ENCODE measurements around the gene ADAM12. TPM values are rescaled to one million over a fixed set of nuclear protein-coding genes. Genes with fewer than 3 reads are reported as not detected.

The ADAM12 gene
- total and polyA plus RNA-seq, 2 donors (not counting 3 experiments of a cell fraction or from before 2014, with no cell fraction given) = 0.22 to 0.33 TPM

GRCh38 chr10:126104767-126105166 is 283.5 kb downstream of the ADAM12 start:
- Histone ChIP-seq H2AFZ (ENCODE audit: low read depth, low read length) (no peak overlapping the region), H3K27ac (ENCODE audit: insufficient read depth, low read depth, low read length) (no peak overlapping the region), H3K79me2 (ENCODE audit: control insufficient read depth, insufficient read depth, low read length) (no peaks in the 10 kb centered on the region), H3K4me1 (ENCODE audit: control insufficient read depth, extremely low read depth, insufficient read depth, low read length) (no peaks in the 10 kb centered on the region), H3K4me2 (ENCODE audit: insufficient read depth, low read length) (no peak overlapping the region), H3K4me3 (replicated peaks in 1 of 3; ENCODE audit: insufficient read depth in 1 of 3, low read depth in 1 of 3, low read length in 3 of 3) (no peak overlapping the region), H3K36me3 (ENCODE audit: control insufficient read depth in 2 of 2, extremely low read depth in 1 of 2, insufficient read depth in 2 of 2, low read length in 2 of 2) (no peaks in the 10 kb centered on the region), H3K27me3 (ENCODE audit: control insufficient read depth in 2 of 2, insufficient read depth in 2 of 2, low read length in 2 of 2) (peaks cover 0 to 2% of the 10 kb centered on the region in 2 experiments), H3K9ac (replicated peaks; ENCODE audit: extremely low read depth, insufficient read depth, low read length) (no peak overlapping the region), H4K20me1 (replicated peaks; ENCODE audit: control insufficient read depth, extremely low read depth, insufficient read depth, low read length) (no peaks in the 10 kb centered on the region), H3K9me3 (replicated peaks; ENCODE audit: control insufficient read depth, insufficient read depth, low read length) (no peaks in the 10 kb centered on the region), H3K9me1 (replicated peaks; ENCODE audit: control insufficient read depth, extremely low read depth, insufficient read depth, low read length) (no peaks in the 10 kb centered on the region)
- FAIRE-seq = no peak
- DNase-seq (ENCODE audit: low read depth, low spot score) = no peak
- BruUV-seq (replicated peaks) = no TSS peak
- dilution Hi-C loops (cut with MboI; ENCODE audit: extremely low pct_ligation_motif_present, low sequenced_read_pairs) (no loop called here), intact Hi-C loops (cut with micrococcal nuclease) (no loop called here)
- TF ChIP-seq FOS (IDR thresholded peaks at IDR 0.05; ENCODE audit: borderline replicate concordance, insufficient read depth, low read length) (no peak), POLR2AphosphoS5 (IDR thresholded peaks at IDR 0.05; ENCODE audit: insufficient read depth, low read depth, low read length) (no peak), JUN (IDR thresholded peaks at IDR 0.05; ENCODE audit: borderline replicate concordance, insufficient read depth, insufficient read length, low read depth) (no peak), MYC (IDR thresholded peaks at IDR 0.05; ENCODE audit: low read depth, low read length) (no peak), POLR2A (IDR thresholded peaks at IDR 0.05; ENCODE audit: low read depth, low read length) (no peak), GATA2 (IDR thresholded peaks at IDR 0.05; ENCODE audit: insufficient read depth, insufficient read length, low read depth, low read length) (no peak), EZH2 (IDR thresholded peaks at IDR 0.05; ENCODE audit: borderline replicate concordance, low read depth, low read length, severe bottlenecking) (no peak), MAX (IDR thresholded peaks at IDR 0.05; ENCODE audit: insufficient read depth, insufficient read length) (no peak)
- TF ChIP-seq, protein P1, sequence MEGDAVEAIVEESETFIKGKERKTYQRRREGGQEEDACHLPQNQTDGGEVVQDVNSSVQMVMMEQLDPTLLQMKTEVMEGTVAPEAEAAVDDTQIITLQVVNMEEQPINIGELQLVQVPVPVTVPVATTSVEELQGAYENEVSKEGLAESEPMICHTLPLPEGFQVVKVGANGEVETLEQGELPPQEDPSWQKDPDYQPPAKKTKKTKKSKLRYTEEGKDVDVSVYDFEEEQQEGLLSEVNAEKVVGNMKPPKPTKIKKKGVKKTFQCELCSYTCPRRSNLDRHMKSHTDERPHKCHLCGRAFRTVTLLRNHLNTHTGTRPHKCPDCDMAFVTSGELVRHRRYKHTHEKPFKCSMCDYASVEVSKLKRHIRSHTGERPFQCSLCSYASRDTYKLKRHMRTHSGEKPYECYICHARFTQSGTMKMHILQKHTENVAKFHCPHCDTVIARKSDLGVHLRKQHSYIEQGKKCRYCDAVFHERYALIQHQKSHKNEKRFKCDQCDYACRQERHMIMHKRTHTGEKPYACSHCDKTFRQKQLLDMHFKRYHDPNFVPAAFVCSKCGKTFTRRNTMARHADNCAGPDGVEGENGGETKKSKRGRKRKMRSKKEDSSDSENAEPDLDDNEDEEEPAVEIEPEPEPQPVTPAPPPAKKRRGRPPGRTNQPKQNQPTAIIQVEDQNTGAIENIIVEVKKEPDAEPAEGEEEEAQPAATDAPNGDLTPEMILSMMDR (IDR thresholded peaks at IDR 0.05; ENCODE audit: extremely low read depth in 1 of 2, insufficient read depth in 1 of 2, low read depth in 1 of 2, low read length in 2 of 2) = no peak
- ChIA-PET POLR2A (no interaction called here), CTCF (no interaction called here)
